GM18861 (cell line): ENCODE data around the gene TACR1.
"Not testable (repeated sequence)": the region's sequence is repeated elsewhere in the genome, so short reads cannot be mapped to it uniquely, and the experiment has no call there.

Experiments
- ATAC-seq: cut with Tn5 transposase; IDR thresholded peaks from one replicate; pipeline ENCODE4 v1.9.1; 2021; ENCODE audit not compliant: unreplicated experiment

TACR1 gene

DNA sequence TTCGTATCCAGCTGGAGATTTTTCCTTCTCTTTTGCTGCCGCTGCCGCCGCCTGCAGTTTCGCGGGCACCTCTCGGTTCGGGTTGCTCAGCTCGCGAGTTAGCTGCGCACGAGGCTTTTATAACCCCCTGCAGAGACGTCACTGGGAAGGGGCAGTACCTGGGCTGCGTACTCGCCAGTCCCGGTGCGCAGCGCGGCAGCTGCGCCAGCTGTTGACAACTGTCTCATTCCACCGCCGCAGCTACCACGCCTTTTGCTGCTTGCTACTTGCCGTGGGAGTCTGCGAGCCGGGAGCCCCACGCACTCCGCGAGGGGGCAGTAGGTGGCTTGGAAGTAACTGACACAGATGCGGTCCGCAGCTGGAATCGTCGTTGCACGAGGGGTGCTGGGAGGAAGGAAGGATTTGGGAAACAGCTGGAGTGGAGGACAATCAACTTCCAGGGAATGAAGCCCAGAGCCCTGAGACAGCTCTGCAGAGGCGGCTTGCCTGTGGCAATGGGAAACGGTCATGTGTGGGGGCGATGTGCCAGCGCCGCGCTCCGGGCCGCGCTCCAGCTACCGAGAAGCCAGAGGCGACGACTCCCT lies at the start of gene TACR1:
TACR1 (minus strand) TSS at position 93 of the 584 bp plus-strand sequence. CDS start 586 bp downstream, outside the sequence.
- no peak for ATAC-seq

- ATAC-seq = not testable (repeated sequence)
Observed at GRCh38 chr2:75248581-75248980, 49.3 kb upstream of the TACR1 start.

DNA sequence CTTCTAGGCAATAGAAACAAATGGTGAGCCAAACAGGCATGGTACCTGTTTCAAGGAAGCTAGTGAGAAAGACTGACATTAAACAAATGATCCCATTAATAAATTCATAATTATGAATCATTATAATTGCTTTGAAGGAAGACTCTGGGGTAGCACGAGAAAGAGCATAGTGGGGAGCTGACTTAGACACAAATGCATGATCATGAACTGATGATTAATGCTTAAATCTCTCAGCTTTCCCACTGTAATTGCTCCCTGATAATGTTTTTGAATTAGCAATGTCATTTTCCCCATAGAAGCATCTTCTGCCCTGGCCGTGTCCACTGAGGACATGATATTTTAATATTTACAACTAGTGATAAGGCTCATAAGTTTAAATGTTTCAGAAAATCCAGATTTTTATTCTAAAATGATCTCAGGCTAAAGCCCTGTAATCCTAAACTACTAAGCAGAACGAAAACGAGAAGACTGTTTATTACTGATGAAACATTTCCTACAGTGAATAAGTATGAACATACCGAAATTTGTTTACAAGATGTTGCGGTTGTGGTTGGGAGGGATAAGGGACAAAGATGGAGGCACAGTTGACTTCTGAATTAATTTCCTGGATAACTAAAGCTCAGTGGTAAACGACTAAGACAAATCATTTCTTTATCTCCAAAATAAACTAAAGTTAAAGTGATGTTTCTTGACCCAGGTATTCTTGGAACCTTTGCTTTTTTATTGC lies 47.3 kb upstream of the TACR1 start:
- no peak for ATAC-seq

DNA sequence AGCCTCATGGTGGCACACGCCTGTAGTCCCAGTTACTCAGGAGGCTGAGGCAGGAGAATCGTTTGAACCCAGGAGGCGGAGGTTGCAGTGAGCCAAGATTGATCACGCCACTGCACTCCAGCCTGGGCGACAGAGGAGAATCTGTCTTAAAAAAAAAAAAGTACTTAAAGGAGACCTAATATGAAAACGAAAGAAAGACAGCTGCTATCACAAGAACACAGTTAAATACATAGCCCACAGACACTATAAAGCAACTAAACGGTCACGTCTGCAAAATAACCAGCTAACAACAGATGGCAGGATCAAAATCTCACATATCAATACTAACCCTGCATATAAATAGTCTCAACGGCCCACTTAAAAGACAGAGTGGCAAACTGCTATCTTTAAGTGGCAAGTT lies 43.9 kb upstream of the TACR1 start:
- ATAC-seq = no peak

GRCh38 chr2:75241696-75242095 lies 42.4 kb upstream of the TACR1 start:
- ATAC-seq = no peak

DNA sequence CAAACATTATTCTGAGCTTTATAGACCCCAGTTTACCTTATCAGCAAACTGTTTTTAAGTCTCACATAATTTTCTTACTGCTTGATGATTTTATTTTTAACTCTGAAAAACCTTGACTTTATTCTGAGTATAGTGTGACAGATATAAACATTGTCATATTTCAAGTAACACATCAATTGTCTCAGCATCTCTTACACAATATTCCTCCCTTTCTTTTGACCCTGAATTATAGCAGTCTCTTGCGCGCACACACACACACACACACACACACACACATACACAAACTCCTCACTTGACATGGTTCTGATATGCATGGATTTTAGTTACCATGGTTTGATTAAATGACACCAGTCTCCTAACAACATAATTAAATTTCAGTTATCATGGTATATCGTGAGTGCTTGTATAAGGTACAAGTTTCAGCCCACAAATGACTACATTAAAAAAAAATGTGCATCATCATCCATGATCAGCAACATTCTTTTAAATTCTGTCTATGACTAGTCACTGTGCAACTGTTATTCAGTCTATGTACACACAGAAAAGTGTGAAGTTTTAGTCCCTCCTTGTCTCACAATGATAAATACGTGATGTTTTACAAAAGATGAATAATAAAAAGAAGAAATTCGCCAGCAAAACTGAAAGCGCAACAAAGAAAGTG lies 39.5 kb upstream of the TACR1 start:
- ATAC-seq = no peak

GRCh38 chr2:75237296-75237695 lies 38.0 kb upstream of the TACR1 start:
- no peak for ATAC-seq

GRCh38 chr2:75233965-75234364 lies 34.6 kb upstream of the TACR1 start:
- no peak for ATAC-seq

GRCh38 chr2:75226617-75227016 lies 27.3 kb upstream of the TACR1 start:
- ATAC-seq = no peak

DNA sequence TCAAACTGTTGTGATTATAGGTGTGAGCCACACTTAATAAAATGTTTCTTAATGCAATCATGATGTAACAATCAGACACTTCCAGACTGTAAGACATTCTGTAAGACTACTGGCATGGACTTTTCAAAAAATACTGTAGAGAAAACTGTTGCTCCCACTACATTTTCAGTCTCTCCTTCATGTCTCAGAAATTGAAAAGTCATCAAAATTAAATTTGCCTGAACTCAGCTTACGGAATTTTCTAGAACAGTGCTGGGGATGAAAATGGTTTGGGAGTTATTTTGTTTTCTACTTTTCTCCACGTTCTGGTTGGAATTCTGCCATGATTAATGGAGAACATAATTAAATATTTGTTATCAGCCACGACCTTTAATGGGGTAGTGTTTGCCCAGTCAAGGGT lies 26.8 kb upstream of the TACR1 start:
- ATAC-seq = no peak

DNA sequence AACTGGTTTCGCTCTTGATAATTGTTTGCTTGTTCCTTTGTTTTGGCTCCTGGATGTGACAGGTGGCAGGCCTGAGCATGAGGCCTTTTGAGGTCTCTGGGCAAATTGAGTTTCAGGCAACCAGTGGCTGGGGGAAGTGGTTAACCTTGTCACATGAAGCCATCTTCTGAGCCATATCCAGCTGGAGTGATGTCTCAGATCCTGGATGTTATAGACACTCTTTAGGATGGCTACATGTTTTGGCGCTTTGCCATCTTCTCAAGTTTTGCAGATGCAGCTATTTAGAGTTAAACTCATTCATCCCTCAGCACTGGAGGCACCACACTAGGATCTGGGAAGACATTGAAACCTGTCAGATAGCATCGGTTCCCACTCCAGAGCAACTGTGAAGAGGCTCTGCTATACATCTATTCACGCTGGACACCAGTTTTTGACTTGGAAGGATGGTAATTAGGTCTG lies 25.3 kb upstream of the TACR1 start:
- no peak for ATAC-seq

DNA sequence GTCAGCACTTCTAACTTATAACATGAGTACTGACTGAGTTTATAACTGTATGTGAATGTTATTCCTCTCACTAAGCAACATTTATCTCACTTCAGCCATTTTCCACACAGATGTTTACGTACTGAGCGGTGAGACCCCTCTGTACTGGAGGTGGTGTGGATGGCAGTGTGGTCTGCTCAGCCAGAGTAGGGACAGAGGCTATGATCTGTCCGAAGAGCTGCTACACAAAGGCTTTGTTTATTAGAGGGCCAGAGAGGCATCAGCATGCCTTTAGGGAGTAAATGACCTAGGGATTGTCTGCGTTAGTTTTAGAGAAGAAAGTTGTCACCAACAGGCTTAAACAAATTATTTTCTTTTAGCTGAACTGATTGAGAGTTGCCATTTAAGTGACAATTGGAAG lies 23.2 kb upstream of the TACR1 start:
- no peak for ATAC-seq

- ATAC-seq = no peak
Observed at GRCh38 chr2:75221862-75222261, 22.5 kb upstream of the TACR1 start.

DNA sequence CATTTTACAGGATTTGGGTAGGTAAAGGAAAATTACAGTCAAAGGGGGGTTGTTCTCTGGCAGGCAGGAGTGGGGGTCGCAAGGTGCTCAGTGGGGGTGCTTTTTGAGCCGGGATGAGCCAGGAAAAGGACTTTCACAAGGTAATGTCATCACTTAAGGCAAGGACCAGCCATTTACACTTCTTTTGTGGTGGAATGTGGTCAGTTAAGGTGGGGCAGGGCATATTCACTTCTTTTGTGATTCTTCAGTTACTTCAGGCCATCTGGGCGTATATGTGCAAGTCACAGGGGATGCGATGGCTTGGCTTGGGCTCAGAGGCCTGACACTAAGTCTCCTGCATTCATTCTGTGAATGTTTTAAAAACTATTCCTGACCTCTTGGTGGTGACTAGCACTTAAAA lies 19.9 kb upstream of the TACR1 start:
- not testable (repeated sequence) for ATAC-seq

DNA sequence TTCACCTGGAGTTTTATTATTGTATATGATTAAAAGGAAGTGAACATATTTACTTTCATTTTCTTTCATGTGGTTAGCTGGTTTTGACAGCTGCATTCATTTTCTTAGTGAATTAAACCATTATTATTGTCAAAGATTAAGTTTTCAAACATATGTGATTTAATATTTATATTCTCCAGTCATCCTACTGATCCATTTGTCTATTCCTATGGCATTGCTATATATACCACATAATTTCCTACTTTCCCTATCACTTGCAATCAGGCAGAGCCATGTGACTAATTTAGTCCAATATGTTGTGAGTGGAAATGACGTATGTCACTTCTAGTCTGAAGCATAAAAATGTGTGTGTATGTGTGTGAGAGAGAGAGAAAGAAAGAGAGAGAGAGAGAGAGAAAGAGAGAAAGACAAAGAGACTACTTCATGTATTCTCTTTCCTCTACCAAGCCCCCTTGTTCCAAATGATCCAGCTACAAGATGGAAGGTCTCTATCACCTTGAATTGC lies 12.0 kb upstream of the TACR1 start:
- no peak for ATAC-seq

GRCh38 chr2:75210409-75210808 lies 11.1 kb upstream of the TACR1 start:
- ATAC-seq = no peak

DNA sequence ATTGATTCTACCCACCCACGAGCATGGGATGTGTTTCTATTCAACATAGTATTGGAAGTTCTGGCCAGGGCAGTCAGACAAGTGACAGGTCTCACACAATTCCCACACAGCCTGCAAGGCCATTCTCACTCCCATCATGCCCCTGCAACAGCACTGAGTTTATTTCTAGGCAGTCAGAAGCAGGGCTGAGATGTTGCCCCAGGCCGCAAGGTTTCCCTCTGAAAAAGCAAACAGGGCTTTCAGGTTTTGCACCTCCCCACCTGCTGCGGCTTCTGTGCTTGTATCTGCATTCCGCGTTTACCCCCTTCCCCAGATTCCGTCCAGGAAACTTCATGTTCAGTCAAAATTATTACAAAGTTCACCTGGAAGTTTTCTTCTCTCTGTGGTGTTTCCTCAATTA lies 9.4 kb upstream of the TACR1 start:
- ATAC-seq = no peak

- no peak for ATAC-seq
Observed at GRCh38 chr2:75204833-75205232, 5.5 kb upstream of the TACR1 start.

DNA sequence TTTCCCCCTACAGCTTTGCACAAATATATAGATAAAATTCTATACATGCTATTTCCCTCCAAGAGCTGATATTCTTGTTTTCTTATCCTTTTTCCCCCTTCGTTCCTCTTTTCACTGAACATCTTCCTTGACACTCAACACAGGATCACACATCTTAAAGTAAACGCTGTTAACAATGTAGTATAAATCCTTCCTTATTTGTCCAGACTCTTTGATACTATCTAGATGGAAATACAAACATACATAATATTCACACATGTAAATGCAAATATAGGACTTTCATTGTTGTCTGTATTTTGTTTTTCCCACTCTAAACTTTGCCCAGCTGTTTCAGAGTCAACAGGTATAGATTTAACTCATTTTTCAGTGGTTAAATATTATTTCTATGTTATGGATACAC lies 3.0 kb upstream of the TACR1 start:
- no peak for ATAC-seq

DNA sequence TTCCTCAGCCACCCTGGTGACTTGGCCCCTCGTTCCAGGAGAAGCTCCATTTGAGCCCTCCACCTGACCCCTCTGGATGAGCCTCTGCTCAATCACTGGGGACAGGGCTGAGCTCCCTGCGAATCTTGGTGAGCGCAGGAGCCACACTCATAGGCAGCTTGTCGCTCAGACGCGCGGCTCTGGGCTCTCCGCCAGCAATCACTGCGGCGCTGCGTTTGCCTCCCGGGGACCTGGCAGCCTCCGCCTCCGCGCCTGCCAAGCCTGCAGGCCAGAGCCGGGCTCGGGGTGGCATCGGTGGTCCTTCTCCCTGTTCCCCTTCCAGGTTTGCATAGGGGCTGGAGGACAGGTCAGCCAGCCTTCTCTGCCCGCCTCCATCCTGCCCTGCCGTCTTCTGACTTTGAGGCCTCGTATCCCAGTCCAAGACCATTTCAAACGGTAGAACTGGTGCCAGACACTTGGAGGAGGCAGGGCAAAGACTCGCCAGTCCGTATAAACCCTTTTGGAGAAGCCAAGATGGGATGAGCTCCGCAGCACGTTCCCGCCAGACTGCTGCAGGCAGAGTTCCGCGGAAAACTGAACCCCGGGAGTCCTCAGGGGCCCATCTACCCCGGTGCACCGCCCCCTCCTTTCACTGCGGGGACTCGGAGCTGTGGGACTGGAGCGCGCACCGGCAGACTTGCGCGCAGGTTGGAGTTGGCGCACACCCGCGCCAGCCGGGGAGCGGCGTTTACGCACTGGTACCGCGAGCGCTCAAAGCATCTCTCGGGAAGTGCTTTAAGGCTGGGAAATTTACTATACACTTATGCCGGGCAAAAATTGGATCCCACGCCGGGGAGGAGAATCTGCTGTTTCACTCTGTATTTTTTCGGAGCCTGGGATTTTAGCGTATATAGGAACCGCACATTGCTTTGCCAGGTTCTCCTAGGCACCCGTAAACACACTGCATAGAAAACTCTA lies 1.1 kb upstream of the TACR1 start:
- ATAC-seq = no peak
